Neural crest cell (in vitro differentiated cells): ENCODE data around the gene SLF2. TPM values are rescaled to one million over a fixed set of nuclear protein-coding genes. Genes with fewer than 3 reads are reported as not detected.
"Not testable (repeated sequence)": the region's sequence is repeated elsewhere in the genome, so short reads cannot be mapped to it uniquely, and the experiment has no call there.

Source experiments
- DNase-seq: peaks from one replicate; pipeline ENCODE4 v3.0.0; 2021; ENCODE audit warnings: low read depth, mixed read lengths, low spot score
- H3K27ac Mint-ChIP-seq: one replicate; pipeline ENCODE4 v1.8.0; 2021; ENCODE audit warnings: mild to moderate bottlenecking, mixed read lengths; ENCODE audit not compliant: unreplicated experiment
- H3K27me3 Mint-ChIP-seq: 2 replicates; pipeline ENCODE4 v1.8.0; 2021; ENCODE audit warnings: low read depth, mild to moderate bottlenecking, mixed read lengths
- H3K36me3 Mint-ChIP-seq: 2 replicates; pipeline ENCODE4 v1.8.0; 2021; ENCODE audit warnings: low read depth, mild to moderate bottlenecking, mixed read lengths
- H3K4me1 Mint-ChIP-seq: 2 replicates; pipeline ENCODE4 v1.8.0; 2021; ENCODE audit warnings: mixed read lengths
- H3K4me3 Mint-ChIP-seq: one replicate; pipeline ENCODE4 v1.8.0; 2021; ENCODE audit warnings: mild to moderate bottlenecking, mixed read lengths
- H3K9me3 Mint-ChIP-seq: 2 replicates; pipeline ENCODE4 v1.8.0; 2021; ENCODE audit warnings: mixed read lengths
- CTCF ChIP-seq: fragments of 200-600 bp; sonication (generic); conservative IDR thresholded peaks from 2 replicates; pipeline ENCODE4 v1.5.0; 2021; ENCODE audit warnings: antibody characterized with exemption, mild to moderate bottlenecking
- total RNA-seq: library from RNA; stranded (reverse); gene quantifications from 2 replicates; pipeline ENCODE4 v1.2.1, GENCODE V29; 2021

SLF2 gene
- total RNA-seq, 1 donor from 2014 or later: 39.6 TPM

- no peak for TF ChIP-seq CTCF
- no peak overlapping the region for H3K27ac Mint-ChIP-seq
- H3K27me3 Mint-ChIP-seq: peaks cover 6% of the 10 kb centered on the region
- peaks cover 41% of the 10 kb centered on the region for H3K4me1 Mint-ChIP-seq
- DNase-seq: no peak
- H3K36me3 Mint-ChIP-seq: no peaks in the 10 kb centered on the region
- peak overlapping the region; percentile 85 for H3K4me3 Mint-ChIP-seq
- H3K9me3 Mint-ChIP-seq: no peaks in the 10 kb centered on the region
Measured at GRCh38 chr10:100970914-100971811, 58.4 kb downstream of the SLF2 start.

GRCh38 chr10:100972115-100972903, 59.5 kb downstream of the SLF2 start:
- Mint-ChIP-seq H3K4me3 (peak overlapping the region; percentile 59), H3K36me3 (no peaks in the 10 kb centered on the region), H3K4me1 (peaks cover 41% of the 10 kb centered on the region), H3K27ac (no peak overlapping the region), H3K27me3 (peaks cover 6% of the 10 kb centered on the region), H3K9me3 (no peaks in the 10 kb centered on the region)
- DNase-seq: no peak
- no peak for TF ChIP-seq CTCF

GRCh38 chr10:100972904-100973535, 60.3 kb downstream of the SLF2 start:
- H3K9me3 Mint-ChIP-seq: no peaks in the 10 kb centered on the region
- no peak overlapping the region for H3K27ac Mint-ChIP-seq
- peaks cover 41% of the 10 kb centered on the region for H3K4me1 Mint-ChIP-seq
- TF ChIP-seq CTCF: no peak
- peak overlapping the region; percentile 59 for H3K4me3 Mint-ChIP-seq
- H3K36me3 Mint-ChIP-seq: no peaks in the 10 kb centered on the region
- no peak for DNase-seq
- H3K27me3 Mint-ChIP-seq: peaks cover 6% of the 10 kb centered on the region

- DNase-seq, H3K27me3 Mint-ChIP-seq, H3K27ac Mint-ChIP-seq: not testable (repeated sequence)
Measured at GRCh38 chr10:100975397-100975796, 62.6 kb downstream of the SLF2 start.

GRCh38 chr10:100976906-100977305, 64.1 kb downstream of the SLF2 start:
- TF ChIP-seq CTCF: no peak
- no peaks in the 10 kb centered on the region for H3K9me3 Mint-ChIP-seq
- peaks cover 2% of the 10 kb centered on the region for H3K36me3 Mint-ChIP-seq
- H3K4me3 Mint-ChIP-seq: no peak overlapping the region
- H3K4me1 Mint-ChIP-seq: peaks cover 13% of the 10 kb centered on the region
- H3K27ac Mint-ChIP-seq: no peak overlapping the region
- H3K27me3 Mint-ChIP-seq: no peaks in the 10 kb centered on the region
- DNase-seq: no peak

More at GRCh38 chr10:100975397-100975796, 62.6 kb downstream of the SLF2 start:
- H3K4me1 Mint-ChIP-seq: peaks cover 27% of the 10 kb centered on the region
- H3K36me3 Mint-ChIP-seq, H3K4me3 Mint-ChIP-seq, H3K9me3 Mint-ChIP-seq: not testable (repeated sequence)
